GM21447 (cell line): ENCODE measurements around the gene AP3S2.
"Not testable (repeated sequence)": the region's sequence is repeated elsewhere in the genome, so short reads cannot be mapped to it uniquely, and the experiment has no call there.

ENCODE experiments used
- ATAC-seq: cut with Tn5 transposase; IDR thresholded peaks from one replicate; pipeline ENCODE4 v1.9.1; 2021; ENCODE audit not compliant: unreplicated experiment

The AP3S2 gene

GRCh38 chr15:89836267-89837133 is 57.3 kb downstream of the AP3S2 start:
- ATAC-seq, result no peak

DNA sequence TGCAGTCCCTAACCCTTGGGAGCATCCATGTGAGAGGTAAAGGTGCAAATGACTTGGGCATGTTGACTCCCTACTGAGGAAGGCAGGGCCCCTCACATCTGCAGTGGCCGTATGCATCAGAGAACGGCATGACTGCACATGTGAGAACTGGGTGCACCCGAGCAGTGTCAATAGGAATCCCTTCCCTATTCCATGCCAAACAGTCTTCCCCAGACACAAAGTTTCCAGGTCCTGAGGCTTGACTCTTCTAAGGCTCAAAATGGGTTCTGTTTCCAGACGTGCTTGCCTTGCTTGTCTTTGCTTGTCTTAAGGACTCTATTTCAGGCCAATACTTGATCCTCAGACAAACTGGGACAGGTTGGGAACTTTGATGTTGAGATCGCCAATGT is 58.6 kb downstream of the AP3S2 start:
- ATAC-seq, result no peak

DNA sequence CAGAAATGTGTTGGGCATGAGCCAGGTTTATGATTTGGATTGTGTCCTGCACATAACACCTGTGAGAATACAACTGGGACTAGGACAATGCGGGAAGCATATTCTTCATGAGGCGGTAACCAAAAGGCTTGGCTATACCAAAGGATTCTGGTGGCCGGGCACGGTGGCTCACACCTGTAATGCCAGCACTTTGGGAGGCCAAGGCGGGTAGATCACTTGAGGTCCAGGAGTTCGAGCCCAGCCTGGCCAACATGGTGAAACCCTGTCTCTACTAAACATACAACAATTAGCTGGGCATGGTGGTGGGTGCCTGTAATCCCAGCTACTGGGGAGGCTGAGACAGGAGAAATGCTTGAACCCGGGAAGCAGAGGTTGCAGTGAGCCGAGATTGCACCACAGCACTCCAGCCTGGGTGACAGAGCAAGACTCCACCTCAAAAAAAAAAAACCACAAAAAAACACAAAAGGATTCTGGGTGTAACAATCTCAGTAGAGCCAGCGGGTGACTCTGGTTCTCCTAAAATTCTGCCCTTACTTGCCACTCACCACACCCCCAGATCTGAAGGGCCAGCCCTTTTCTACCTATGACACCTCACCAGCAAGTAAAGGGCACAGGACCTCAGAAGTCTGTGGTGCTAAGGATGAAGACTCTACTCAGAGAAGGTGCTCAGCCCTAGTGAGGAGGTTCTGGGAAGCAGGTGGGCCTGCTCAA is 59.2 kb downstream of the AP3S2 start:
- not testable (repeated sequence) for ATAC-seq

GRCh38 chr15:89833966-89834365 is 59.8 kb downstream of the AP3S2 start:
- no peak for ATAC-seq

DNA sequence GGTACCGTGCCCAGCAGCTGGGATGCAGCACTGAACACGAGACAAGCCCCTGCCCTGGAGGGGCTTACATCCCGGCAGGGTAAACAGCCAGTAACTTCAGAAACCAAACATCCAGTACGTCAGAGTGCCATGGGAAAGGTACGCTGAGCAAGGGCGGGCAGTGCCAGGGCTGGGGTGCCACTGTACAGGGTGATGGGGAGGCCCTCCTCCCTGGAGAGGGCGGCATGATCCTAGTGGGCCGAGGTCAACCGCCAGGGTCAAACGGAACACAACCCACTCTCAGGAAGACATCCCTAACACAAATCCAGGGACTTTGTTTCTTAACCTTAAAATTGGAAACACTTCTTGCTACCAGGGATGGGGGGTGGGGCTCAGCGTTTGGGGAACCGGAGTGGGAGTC is 63.2 kb downstream of the AP3S2 start:
- no peak for ATAC-seq

DNA sequence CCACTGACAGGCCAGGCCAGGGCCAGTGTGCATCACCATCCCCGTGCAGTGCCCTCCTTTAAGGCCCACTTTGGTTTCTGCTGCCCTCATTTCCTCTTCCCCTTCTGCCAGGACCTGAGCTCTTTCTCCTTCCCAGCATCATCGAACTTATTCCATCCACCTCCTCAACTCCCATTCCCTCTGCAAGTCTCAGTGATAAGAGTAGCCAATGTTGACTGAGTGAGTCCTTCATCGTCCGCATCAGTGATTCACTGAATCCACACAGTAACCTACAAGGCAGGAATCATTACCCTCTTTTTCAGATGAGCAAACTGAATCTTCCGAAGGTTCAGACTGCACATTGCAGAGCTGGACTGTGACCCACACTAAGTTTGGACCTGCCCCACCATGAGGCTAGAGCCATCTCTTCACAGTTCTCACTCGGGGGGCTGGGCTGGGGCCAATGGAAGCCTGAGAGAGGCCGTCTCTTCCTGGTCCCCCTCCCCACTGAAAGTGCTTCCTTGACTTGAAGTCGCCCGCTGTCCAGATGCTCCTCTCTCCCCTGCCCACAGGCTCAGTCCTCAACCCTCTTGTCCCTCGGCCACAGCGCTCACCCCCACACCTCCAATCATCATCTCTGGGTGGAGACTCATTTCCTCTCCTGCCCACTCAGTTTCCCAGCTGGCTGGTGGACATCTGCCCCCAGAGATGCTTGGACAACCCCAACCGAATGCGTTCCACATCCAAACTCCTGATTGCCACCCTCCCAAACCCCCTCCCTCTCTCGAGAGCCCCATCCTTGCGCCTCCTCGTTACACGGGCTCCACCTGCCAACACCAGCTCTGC is 64.0 kb downstream of the AP3S2 start:
- ATAC-seq, result no peak

- ATAC-seq, result no peak
Measured at GRCh38 chr15:89829161-89829560, 64.6 kb downstream of the AP3S2 start.

DNA sequence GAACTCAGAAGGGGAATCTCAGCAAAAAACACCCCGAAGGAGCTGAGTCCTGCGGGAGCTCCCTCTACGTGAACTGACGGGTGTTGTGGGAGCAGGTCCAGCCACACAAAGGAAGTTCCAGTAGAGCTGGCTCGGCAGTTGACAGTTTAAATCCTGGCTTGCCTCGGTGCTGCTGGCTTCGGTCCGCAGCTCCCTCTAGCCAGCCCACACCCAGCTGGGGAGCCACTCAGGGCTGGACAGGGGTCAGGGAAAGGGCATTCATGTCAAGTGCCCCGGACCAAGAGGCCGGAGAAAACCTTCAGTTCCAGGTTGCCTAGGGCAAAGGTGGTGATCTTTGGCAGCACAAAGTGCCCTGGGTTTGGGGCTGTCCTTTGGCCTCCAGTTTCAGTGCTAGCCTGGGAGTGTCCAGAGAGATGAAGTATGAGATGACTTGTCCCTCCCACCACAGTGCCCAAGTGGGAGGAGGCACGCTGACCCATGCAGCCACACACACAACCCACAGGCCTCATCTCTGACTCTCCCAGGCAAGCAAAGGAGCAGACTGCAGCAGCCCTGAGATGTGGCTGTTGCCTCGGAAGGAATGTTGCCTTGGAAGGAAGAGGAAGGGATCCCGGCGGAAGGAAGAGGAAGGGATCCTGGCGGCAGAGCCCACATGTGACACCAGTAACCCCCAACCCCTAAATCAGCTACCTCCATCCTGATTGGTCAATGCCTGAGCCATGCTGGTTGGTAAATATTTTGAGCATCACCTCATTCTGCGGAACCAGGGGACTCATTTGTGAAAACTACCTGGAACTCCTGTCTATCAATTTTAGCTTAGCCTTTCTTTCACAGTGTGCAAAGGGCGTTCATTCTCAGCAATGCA is 65.3 kb downstream of the AP3S2 start:
- no peak for ATAC-seq

DNA sequence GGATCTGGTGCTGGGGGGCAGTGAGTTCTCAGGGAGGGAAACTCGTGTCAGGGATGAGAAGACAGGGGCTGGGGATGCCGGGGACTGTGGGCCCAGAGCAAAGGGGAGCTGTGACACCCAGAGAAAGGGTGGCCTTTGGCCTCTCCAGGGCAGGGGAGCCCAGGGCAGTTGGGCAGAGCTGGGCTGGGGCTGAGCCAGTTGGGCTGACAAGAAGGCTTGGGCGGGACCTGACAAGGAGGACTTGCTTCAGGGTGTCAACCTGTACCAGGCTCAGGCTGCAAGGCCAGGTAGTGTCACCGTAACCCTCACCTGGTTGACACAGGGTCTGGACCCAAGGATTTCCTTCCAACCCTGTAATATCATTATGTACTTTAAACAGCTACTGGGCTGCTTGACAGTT is 66.0 kb downstream of the AP3S2 start:
- no peak for ATAC-seq

- no peak for ATAC-seq
Measured at GRCh38 chr15:89826671-89827655, 66.8 kb downstream of the AP3S2 start.

GRCh38 chr15:89825271-89825940 is 68.4 kb downstream of the AP3S2 start:
- no peak for ATAC-seq

DNA sequence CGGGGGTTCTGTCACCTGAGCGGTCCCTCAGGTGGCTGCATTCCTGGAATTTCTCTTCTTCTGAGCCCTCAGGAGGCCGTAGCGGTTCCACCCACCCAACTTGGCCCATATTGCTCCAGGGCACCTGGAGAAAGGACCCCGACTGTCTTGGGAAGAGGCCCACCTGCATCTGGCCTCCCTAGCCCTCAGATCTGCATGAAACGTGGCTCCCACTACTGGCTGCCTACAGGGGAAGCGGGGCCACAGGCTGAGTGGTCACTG is 69.3 kb downstream of the AP3S2 start:
- ATAC-seq, result no peak

DNA sequence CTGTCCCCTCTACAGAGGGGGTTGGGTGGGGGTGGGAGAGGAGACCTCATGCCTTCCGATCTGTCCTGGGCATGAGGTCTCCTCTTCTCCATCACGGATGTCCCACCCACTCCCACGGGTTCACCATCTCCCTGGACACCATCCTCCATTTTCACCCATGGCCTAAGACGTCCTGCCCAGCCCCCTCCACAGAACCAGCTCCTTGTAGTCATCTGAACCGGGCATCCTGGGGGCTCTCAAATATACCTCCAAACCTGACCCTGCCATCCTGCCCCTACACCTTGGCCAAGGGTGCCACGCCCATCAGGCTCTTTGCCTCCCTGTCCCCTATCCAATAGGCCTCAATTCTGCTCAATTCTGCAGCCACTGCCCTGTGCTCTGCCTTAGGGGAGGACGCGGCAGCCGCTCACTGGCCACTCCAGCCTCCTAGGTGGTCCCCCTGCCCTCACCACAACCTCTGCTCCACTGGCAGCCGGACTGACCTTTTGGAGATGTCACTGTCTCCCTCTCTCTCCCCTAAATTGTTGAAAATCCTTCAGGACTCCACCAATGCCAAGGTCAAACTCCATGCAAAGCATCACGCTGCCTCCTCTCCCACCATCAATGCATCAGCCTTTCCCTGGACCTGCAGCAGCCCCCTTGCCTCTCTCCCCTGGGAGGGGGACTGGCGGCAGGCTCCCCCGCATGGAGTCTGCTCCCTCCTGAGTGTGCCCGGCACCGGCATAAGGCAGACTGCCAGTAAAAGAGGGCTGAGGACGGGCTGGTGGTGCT is 69.8 kb downstream of the AP3S2 start:
- ATAC-seq, result no peak

- no peak for ATAC-seq
Measured at GRCh38 chr15:89822951-89823711, 70.7 kb downstream of the AP3S2 start.

- ATAC-seq, result no peak
Measured at GRCh38 chr15:89822611-89822950, 71.2 kb downstream of the AP3S2 start.

DNA sequence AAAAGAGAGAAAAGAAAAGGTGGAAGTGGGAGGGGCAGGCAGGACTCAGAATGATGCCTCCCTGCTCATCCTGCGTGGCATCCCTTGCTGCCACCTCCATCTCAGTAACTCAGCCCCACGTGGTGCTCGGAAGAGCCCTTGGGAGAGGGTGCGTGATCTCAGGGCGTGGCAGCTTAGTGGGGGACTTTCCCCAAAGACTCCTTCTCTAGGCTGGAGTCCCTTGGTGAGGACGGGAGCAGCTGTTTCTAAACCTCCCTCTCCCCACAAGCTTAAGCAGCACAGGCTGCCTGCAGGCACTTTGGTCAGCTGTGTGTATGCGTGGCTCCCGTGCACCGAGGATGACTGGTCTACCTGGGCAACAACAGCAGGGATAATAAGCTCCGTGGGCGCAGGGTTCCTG is 71.8 kb downstream of the AP3S2 start:
- ATAC-seq, result no peak

GRCh38 chr15:89820666-89821611 is 72.9 kb downstream of the AP3S2 start:
- no peak for ATAC-seq
